ENCODE measurements around the gene ITGB3. TPM values are rescaled to one million over a fixed set of nuclear protein-coding genes. Genes with fewer than 3 reads are reported as not detected.

ITGB3 gene
- total RNA-seq, 2 donors from 2014 or later: 68.1 to 197 TPM

DNA sequence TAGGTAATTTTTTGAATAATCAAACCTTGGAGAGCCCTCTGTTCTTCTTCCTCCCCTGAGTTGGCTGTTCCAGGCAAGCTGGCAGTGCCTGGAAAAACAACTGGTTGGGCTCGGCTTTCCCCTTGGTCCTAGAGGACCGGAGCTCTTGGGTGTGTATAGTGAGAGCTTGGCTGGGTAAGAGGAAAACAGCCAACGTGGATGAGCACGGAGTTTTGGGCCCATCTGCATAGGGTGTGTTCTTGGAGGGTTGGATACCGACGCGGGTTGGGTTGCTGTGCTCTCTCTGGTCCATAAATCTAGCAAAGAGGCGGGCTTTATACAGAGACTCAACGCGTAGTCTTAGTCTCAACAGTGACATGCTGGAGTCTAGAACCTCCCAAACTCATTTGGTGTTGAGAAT lies 23.2 kb downstream of the ITGB3 start:
- no peak for ATAC-seq (ENCODE audit: insufficient number of reproducible peaks, low FRiP score, low read depth)
- H3K4me1 ChIP-seq (ENCODE audit: control insufficient read depth in 1 of 2, low read depth in 2 of 2): peaks cover 59 to 87% of the 10 kb centered on the region in 2 donors

DNA sequence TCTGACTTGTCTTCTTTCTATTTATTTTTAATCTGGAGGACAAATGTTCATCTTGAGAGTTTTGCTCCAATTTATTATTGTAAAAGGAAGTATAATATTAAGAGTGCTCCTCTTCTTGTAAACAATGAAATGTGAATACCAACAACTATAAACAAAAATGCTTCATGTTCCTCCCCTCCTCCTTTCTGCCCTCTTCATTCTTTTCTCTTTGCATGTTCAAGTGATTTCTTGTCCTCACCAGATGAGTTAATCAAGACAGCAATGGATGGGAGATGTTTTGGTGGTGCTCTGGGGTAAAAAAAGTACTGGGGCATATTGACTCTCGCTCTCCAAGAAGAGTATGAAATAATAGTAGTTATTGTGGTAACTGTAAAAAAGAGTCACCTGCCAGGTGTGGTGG lies 24.3 kb downstream of the ITGB3 start:
- Histone ChIP-seq H3K4me3 (no peak overlapping the region), H3K36me3 (no peaks in the 10 kb centered on the region), H3K27ac (peak overlapping the region; percentile 96 to 97), H3K27me3 (replicated peaks; ENCODE audit: insufficient read depth) (no peaks in the 10 kb centered on the region), H3K4me1 (ENCODE audit: control insufficient read depth in 1 of 2, low read depth in 2 of 2) (peaks cover 59 to 89% of the 10 kb centered on the region in 2 donors), H3K9me3 (no peaks in the 10 kb centered on the region)
- no peak for ATAC-seq (ENCODE audit: insufficient number of reproducible peaks, low FRiP score, low read depth)
- TF ChIP-seq, protein P1, sequence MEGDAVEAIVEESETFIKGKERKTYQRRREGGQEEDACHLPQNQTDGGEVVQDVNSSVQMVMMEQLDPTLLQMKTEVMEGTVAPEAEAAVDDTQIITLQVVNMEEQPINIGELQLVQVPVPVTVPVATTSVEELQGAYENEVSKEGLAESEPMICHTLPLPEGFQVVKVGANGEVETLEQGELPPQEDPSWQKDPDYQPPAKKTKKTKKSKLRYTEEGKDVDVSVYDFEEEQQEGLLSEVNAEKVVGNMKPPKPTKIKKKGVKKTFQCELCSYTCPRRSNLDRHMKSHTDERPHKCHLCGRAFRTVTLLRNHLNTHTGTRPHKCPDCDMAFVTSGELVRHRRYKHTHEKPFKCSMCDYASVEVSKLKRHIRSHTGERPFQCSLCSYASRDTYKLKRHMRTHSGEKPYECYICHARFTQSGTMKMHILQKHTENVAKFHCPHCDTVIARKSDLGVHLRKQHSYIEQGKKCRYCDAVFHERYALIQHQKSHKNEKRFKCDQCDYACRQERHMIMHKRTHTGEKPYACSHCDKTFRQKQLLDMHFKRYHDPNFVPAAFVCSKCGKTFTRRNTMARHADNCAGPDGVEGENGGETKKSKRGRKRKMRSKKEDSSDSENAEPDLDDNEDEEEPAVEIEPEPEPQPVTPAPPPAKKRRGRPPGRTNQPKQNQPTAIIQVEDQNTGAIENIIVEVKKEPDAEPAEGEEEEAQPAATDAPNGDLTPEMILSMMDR (IDR thresholded peaks at IDR 0.05): no peak
- no peak for DNase-seq (ENCODE audit: low spot score)

More for the DNA sequence above, 23.2 kb downstream of the ITGB3 start:
- no peaks in the 10 kb centered on the region for H3K27me3 ChIP-seq (replicated peaks; ENCODE audit: insufficient read depth)
- DNase-seq (ENCODE audit: low spot score): no peak
- H3K27ac ChIP-seq: peak overlapping the region; percentile 96 to 97
- H3K9me3 ChIP-seq: no peaks in the 10 kb centered on the region
- TF ChIP-seq, protein P1 (IDR thresholded peaks at IDR 0.05): no peak
- no peak overlapping the region for H3K4me3 ChIP-seq
- H3K36me3 ChIP-seq: no peaks in the 10 kb centered on the region

GRCh38 chr17:47278561-47278960 lies 24.9 kb downstream of the ITGB3 start:
- peak overlapping the region; percentile 96 to 97 for H3K27ac ChIP-seq
- no peaks in the 10 kb centered on the region for H3K9me3 ChIP-seq
- H3K4me1 ChIP-seq (ENCODE audit: control insufficient read depth in 1 of 2, low read depth in 2 of 2): peaks cover 59 to 84% of the 10 kb centered on the region in 2 donors
- H3K27me3 ChIP-seq (replicated peaks; ENCODE audit: insufficient read depth): no peaks in the 10 kb centered on the region
- TF ChIP-seq, protein P1 (IDR thresholded peaks at IDR 0.05): no peak
- DNase-seq (ENCODE audit: low spot score) (no peak), ATAC-seq (ENCODE audit: insufficient number of reproducible peaks, low FRiP score, low read depth) (no peak)
- no peaks in the 10 kb centered on the region for H3K36me3 ChIP-seq
- no peak overlapping the region for H3K4me3 ChIP-seq

DNA sequence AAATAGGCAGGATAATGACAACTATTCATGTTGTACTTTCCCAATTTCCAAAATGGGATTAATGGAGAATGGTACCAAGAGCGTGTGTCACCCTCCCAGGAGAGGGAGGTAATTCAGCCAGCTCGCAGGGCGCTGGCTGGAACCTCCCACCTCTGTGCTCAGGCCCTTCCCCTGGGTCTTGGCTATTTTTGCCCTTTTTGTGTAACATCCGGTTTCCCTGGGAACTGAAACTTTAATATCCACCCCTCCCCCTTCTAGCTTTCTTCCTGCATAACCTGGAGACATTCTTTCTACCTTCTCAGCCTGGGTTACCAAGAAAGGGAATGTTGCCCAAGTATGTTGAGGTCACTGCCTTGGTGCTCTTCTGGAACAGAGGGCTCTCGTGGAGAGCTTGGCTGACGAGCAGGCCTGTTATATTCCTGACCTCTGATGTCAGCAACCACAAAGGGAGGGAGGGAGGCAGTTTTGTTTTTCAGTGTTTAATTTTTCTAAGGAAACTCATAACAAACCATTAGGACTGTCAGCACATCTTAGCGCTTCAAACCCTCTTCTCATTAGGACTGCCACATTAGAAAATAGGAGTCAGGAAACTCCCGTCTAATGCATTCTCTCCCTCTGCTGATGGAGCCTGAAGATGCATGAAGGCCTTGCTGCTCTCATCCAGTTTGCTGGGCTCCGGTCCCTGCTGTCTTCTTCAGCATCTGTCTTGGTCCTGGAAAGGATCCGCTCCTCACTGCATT lies 25.6 kb downstream of the ITGB3 start:
- peak overlapping the region; percentile 19 for H3K4me3 ChIP-seq
- H3K9me3 ChIP-seq: no peaks in the 10 kb centered on the region
- H3K4me1 ChIP-seq (ENCODE audit: control insufficient read depth in 1 of 2, low read depth in 2 of 2): peaks cover 57 to 77% of the 10 kb centered on the region in 2 donors
- ATAC-seq (ENCODE audit: insufficient number of reproducible peaks, low FRiP score, low read depth) (peak; percentile 88), DNase-seq (ENCODE audit: low spot score) (peak; percentile 55)
- no peaks in the 10 kb centered on the region for H3K36me3 ChIP-seq
- peak overlapping the region; percentile 96 to 97 for H3K27ac ChIP-seq
- H3K27me3 ChIP-seq (replicated peaks; ENCODE audit: insufficient read depth): no peaks in the 10 kb centered on the region
- TF ChIP-seq, protein P1 (IDR thresholded peaks at IDR 0.05): no peak

DNA sequence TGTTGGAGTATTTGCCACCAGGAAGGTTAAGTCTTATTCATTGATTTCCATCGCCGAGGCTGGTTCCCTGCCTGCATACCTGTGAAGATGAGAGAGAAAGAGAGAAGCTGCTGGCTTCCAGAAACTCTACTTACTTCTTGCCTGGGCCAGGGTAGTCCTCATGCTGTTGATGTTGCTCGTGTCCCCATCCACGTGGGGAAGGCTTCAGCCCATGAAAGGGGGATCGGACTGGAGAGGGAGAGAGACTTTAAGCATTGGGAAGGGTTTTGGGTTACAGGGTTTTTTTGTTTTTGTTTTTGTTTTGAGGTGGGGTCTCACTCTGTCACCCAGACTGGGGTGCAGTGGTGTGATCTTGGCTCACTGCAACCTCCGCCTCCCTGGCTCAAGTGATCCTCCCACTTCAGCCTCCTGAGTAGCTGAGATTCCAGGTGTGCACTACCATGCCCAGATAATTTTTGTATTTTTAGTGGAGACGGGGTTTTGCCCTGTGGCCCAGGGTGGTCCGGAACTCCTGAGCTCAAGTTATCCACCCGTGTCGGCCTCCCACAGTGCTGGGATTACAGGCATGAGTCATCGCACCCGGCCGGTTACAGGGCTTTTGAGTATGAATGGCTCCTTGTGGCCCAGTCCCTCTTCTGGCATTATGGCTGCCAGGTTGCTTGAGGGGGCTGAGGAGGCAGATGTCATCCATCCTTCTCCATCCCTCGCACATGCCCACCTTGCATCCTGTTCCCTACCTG lies 26.6 kb downstream of the ITGB3 start:
- Histone ChIP-seq H3K4me3 (no peak overlapping the region), H3K27me3 (replicated peaks; ENCODE audit: insufficient read depth) (no peaks in the 10 kb centered on the region), H3K9me3 (no peaks in the 10 kb centered on the region), H3K27ac (peak overlapping the region; percentile 96 to 97), H3K36me3 (peaks cover 9% of the 10 kb centered on the region), H3K4me1 (ENCODE audit: control insufficient read depth in 1 of 2, low read depth in 2 of 2) (peaks cover 47 to 67% of the 10 kb centered on the region in 2 donors)
- ATAC-seq (ENCODE audit: insufficient number of reproducible peaks, low FRiP score, low read depth): no peak
- DNase-seq (ENCODE audit: low spot score): no peak
- TF ChIP-seq, protein P1 (IDR thresholded peaks at IDR 0.05): no peak

Data from thoracic aorta (tissue), 2 donors.